MCF 10A (cell line): ENCODE measurements around the gene LRRC36. TPM values are rescaled to one million over a fixed set of nuclear protein-coding genes. Genes with fewer than 3 reads are reported as not detected.

Source experiments
- BruUV-seq: library from RNA; stranded (reverse); fragments of 400-500 nt; replicated peaks from 2 replicates; lab custom pipeline; 2021; lab: Mats Ljungman, UMichigan
- CTCF ChIA-PET: fragments of 300-600 bp; sonication (Branson Sonifier 250); formaldehyde crosslinking; extraction: SDS; loops from one replicate; lab custom pipeline; 2021; ENCODE audit warnings: antibody characterized with exemption, inconsistent platforms; lab: Yijun Ruan, JAX
- POLR2A ChIA-PET: fragments of 300-600, 350-650 bp; sonication (Branson Sonifier 250); formaldehyde crosslinking; extraction: SDS; loops from one replicate; lab custom pipeline; 2020; ENCODE audit warnings: antibody characterized with exemption, inconsistent platforms; lab: Yijun Ruan, JAX
- DNase-seq: peaks from one replicate; pipeline ENCODE4 v3.0.0-alpha.2; 2018; ENCODE audit not compliant: unreplicated experiment
- H3K27ac Mint-ChIP-seq: one replicate; pipeline ENCODE4 v1.8.0; 2022; ENCODE audit warnings: mild to moderate bottlenecking, low read depth, mixed read lengths; ENCODE audit not compliant: unreplicated experiment
- H3K27me3 Mint-ChIP-seq: one replicate; pipeline ENCODE4 v1.8.0; 2022; ENCODE audit warnings: mixed read lengths; ENCODE audit not compliant: insufficient read depth, unreplicated experiment
- H3K36me3 Mint-ChIP-seq: one replicate; pipeline ENCODE4 v1.8.0; 2022; ENCODE audit warnings: mild to moderate bottlenecking, moderate library complexity, mixed read lengths; ENCODE audit not compliant: insufficient read depth, unreplicated experiment
- H3K4me1 Mint-ChIP-seq: one replicate; pipeline ENCODE4 v1.8.0; 2022; ENCODE audit warnings: mixed read lengths; ENCODE audit not compliant: insufficient read depth, unreplicated experiment
- H3K4me3 Mint-ChIP-seq: one replicate; pipeline ENCODE4 v1.8.0; 2022; ENCODE audit warnings: mild to moderate bottlenecking, moderate library complexity, mixed read lengths; ENCODE audit not compliant: unreplicated experiment
- H3K9me3 Mint-ChIP-seq: one replicate; pipeline ENCODE4 v1.8.0; 2022; ENCODE audit warnings: mixed read lengths; ENCODE audit not compliant: unreplicated experiment
- intact Hi-C: fragments of 100-400 bp; cut with micrococcal nuclease; formaldehyde crosslinking; loops from 2 replicates; pipeline ENCODE4 v1.14.1; 2022
- total RNA-seq: library from RNA; stranded (reverse); gene quantifications from 2 replicates; pipeline ENCODE4 v1.2.3, GENCODE V29; 2022
- TF ChIP-seq, protein P1 (sequence below): fragments of 200-600 bp; IDR thresholded peaks from one replicate; pipeline ENCODE4 v1.8.0; 2022; ENCODE audit warnings: antibody characterized with exemption, mild to moderate bottlenecking; ENCODE audit not compliant: unreplicated experiment

LRRC36 gene
- total RNA-seq, 1 experiment from 2014 or later = not detected

DNA sequence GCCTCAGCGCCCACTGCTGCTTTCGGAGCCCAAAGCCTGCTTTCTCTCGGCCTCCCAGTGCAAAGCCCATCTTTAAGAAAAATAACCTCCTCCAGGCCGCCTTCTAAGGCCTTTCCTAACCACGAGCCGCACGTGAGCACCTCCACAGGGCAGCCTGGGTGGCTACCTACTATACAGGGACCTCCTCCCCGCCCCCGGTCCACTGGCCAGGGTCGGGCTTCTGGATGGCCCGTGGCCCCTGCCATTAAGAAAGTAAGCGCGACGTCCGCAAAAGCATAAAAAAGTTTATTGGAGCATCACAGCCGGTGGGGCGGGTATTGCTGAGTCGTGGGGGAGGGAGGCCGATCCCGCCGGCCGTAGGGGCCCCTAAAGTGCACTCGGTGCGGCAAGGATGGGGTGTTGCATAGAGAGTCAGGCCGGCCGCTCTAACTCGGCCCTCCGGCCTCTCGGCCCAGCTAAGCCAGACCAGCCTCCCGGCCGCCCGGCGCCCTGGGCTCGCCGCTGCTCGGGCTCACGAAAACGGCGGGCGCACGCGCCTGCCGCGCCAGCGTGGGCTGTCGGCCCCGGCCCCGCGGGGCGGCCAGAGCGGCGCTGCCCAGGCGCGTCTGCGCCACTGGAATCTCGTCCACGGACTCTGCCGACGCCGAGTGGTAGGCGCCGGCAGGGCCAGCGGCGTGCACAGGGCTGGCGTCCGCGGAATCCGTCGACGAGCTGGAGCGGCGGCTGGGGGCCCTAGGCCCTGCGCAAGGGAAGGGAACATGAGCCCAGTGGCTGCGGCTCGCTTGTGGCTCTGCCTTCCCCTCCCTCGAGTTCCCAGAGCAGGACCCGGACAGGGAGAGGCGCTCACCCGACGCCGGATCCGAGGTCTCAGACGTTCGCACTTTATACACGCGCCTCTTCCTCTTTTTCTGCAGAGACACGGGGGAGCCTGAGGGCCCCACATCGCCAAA lies 67.8 kb downstream of the LRRC36 start:
- intact Hi-C loops = no loop called here
- CTCF ChIA-PET = interaction anchor here (1.2 kb wide), 1 partner anchor 114 kb away, joined by 3 read pairs; no protein-coding TSS in a partner anchor
- H3K27ac Mint-ChIP-seq = no peak overlapping the region

DNA sequence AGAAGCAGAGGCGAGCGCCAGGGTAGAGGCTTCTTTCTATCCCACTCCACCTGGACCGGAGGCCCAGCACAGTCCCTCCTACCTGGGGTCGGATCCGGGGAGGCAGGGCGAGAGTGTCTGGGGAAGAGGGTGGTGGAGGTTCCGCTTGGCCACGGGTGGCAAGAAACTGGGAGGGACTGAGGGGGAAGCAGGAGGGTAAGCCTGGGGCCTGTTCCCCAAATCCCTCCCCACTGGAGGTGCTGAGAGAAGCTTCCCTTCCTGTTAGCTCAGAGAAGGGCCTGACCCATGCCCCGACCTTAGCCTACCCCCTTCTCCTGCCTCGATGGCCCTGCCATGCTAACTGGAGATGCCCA lies 68.5 kb downstream of the LRRC36 start:
- Mint-ChIP-seq H3K9me3 (no peaks in the 10 kb centered on the region), H3K4me1 (peaks cover 14% of the 10 kb centered on the region), H3K36me3 (no peaks in the 10 kb centered on the region), H3K27ac (no peak overlapping the region), H3K4me3 (no peak overlapping the region), H3K27me3 (no peaks in the 10 kb centered on the region)
- TF ChIP-seq, protein P1, sequence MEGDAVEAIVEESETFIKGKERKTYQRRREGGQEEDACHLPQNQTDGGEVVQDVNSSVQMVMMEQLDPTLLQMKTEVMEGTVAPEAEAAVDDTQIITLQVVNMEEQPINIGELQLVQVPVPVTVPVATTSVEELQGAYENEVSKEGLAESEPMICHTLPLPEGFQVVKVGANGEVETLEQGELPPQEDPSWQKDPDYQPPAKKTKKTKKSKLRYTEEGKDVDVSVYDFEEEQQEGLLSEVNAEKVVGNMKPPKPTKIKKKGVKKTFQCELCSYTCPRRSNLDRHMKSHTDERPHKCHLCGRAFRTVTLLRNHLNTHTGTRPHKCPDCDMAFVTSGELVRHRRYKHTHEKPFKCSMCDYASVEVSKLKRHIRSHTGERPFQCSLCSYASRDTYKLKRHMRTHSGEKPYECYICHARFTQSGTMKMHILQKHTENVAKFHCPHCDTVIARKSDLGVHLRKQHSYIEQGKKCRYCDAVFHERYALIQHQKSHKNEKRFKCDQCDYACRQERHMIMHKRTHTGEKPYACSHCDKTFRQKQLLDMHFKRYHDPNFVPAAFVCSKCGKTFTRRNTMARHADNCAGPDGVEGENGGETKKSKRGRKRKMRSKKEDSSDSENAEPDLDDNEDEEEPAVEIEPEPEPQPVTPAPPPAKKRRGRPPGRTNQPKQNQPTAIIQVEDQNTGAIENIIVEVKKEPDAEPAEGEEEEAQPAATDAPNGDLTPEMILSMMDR = no peak
- BruUV-seq = no TSS peak
- ChIA-PET POLR2A (no interaction called here), CTCF (interaction anchor here (0.9 to 1.2 kb wide), 2 partner anchors 115 to 118 kb away, joined by 3 read pairs; no protein-coding TSS in a partner anchor)
- intact Hi-C loops = no loop called here
- no peak for DNase-seq

More for the DNA sequence above, 67.8 kb downstream of the LRRC36 start:
- DNase-seq = no peak
- H3K27me3 Mint-ChIP-seq = no peaks in the 10 kb centered on the region
- H3K4me3 Mint-ChIP-seq = no peak overlapping the region
- no peaks in the 10 kb centered on the region for H3K36me3 Mint-ChIP-seq
- no TSS peak for BruUV-seq
- no peaks in the 10 kb centered on the region for H3K9me3 Mint-ChIP-seq
- peaks cover 14% of the 10 kb centered on the region for H3K4me1 Mint-ChIP-seq
- POLR2A ChIA-PET = no interaction called here
- TF ChIP-seq, protein P1 = no peak

DNA sequence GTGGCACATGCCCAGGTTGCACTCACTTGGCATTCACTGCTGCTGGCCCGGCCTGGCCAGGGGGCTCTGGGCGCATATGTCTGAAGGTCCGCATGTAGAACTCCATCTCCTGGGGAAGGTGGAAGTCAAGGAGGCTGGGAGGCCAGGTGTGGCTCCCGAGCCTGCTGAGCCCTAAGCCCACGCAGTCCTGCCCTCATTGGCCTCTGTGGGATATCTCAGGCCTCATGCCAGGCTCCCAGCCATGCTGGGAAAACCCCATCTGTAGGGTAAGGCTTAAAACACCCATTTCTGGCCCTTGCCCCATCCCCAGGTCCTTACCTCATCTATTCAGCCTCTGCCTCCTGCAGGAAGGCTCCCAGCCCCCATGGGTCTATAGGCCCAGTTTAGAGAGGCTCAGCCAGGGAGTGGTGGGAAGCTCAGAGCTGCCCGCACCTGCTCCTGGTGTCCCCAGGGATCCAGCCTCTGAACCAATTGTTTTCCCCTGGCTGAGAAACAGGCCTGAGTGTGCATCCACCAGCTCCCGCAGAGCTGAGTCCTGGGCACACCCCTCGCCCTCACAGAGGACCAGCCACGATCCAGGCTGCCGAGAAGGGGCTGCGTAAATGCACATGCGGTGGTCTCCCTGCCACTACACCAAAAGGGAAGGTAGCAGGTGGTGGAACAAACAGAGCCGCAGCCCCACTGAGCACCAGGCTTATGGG lies 69.0 kb downstream of the LRRC36 start:
- intact Hi-C loops = no loop called here
- DNase-seq = peak; percentile 46
- H3K4me3 Mint-ChIP-seq = no peak overlapping the region

More for the DNA sequence above, 69.0 kb downstream of the LRRC36 start:
- BruUV-seq = no TSS peak
- no peaks in the 10 kb centered on the region for H3K9me3 Mint-ChIP-seq
- TF ChIP-seq, protein P1 = no peak
- peaks cover 14% of the 10 kb centered on the region for H3K4me1 Mint-ChIP-seq
- H3K27me3 Mint-ChIP-seq = no peaks in the 10 kb centered on the region
- no peaks in the 10 kb centered on the region for H3K36me3 Mint-ChIP-seq
- ChIA-PET POLR2A (interaction anchor here (0.7 to 1.2 kb wide), 2 partner anchors 32 to 36 kb away, joined by 3 read pairs; no protein-coding TSS in a partner anchor), CTCF (interaction anchor here (0.6 to 1.2 kb wide), 3 partner anchors 9 to 119 kb away, joined by 3 to 4 read pairs (median 3); no protein-coding TSS in a partner anchor)
- H3K27ac Mint-ChIP-seq = peak overlapping the region; percentile 75
